NCI-H345 (cell line): Measurements from ENCODE around the gene SYT2.
"Not testable (repeated sequence)": the region's sequence is repeated elsewhere in the genome, so short reads cannot be mapped to it uniquely, and the experiment has no call there.

Source experiments
- DNase-seq: peaks from one replicate; lab custom pipeline; 2025; lab: John Stamatoyannopoulos, UW

SYT2 gene

DNA sequence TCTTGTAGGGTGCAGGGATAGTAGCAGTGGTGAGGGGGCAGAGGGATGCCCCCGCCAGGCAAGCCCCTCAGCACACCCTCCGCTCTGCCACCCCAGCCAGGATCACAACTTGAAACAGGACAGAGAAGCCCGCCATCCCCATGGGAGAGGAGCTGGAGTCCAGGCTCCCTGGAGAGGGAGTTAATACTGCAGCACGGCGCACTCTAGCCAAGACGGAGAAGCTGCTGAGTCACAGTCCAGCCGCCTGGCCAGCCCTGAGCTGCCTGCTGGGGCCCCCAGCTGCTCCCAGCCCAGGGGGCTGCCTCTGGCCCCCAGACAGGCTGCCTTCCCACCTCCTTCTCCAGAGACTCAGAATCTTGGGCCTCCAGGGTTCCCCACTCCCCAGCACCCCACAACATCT is 87.2 kb downstream of the SYT2 start:
- no peak for DNase-seq

DNA sequence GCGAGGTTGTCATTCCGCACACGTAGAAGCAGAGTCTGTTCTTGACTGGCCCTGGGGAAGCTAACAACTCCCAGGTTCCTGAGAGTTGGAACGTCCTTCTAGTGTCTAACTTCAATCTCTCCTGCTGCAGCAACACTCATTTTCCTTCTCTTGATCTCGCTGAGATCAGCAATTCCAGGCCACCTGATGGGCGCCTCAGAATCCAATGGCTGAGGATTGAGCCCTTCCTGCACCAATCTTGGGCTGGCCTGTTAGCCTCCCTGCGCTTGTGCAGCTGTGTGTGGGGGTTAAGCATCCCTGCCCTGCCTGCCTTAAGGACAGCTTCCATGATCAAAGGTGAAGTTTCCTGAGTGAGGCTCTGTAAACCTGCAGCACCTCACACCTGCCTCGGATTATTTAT is 87.9 kb downstream of the SYT2 start:
- DNase-seq = no peak

DNA sequence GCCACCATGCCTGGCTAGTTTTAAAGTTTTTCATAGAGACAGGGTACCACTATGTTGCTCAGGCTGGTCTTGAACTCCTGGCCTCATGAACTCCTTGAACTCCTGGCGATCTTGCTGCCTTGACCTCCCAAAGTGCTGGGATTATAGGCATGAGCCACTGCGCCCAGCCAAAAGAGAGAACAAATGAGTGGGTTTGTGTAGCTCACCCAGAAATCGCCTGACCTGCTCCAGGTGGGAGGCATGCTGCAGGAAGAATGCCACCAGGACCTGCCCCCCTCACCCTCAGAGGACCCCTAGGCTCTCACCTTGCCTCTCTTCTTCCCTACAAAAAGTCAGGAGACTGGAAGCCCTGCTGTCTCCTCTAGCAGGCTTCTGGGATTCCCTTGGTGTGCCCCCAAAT is 88.8 kb downstream of the SYT2 start:
- DNase-seq = no peak

DNA sequence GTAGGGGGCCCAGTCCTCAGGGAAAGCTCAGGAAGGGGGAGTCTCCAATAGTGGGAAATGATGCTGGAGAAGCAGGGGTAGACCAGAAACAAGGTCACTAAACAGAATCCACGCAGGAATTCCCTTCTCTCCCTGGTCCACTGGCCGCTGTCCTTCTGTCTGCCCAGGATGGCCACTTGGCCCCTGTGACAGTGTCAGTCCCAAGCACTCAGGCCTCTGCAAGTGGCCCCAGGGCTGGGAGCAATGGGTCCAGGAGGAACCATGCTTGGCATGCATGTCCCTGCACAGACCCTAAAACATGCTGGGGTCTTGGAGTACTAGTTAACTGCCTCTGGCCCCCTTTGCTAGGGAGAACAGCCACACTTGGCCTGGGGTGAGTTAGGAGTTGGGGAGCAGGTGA is 90.2 kb downstream of the SYT2 start:
- not testable (repeated sequence) for DNase-seq

DNA sequence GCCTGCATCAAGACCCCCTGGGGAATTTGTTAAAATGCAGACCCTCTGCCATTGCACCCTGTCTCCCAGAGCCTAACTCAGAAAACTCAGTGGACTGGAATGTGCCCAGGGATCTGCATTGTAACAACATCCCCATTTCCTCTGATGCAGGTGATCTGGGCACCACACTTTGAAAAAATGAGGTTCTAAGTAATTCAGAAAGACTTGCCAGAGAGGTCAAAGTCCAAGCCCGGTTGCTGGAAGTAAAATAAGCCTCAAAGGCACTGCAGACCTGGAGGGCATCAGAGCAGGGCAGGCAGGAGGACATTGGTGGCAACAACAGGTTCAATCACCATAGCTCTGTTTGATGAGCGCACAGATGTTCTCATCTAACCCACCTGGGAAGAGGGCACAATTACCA is 90.7 kb downstream of the SYT2 start:
- no peak for DNase-seq

DNA sequence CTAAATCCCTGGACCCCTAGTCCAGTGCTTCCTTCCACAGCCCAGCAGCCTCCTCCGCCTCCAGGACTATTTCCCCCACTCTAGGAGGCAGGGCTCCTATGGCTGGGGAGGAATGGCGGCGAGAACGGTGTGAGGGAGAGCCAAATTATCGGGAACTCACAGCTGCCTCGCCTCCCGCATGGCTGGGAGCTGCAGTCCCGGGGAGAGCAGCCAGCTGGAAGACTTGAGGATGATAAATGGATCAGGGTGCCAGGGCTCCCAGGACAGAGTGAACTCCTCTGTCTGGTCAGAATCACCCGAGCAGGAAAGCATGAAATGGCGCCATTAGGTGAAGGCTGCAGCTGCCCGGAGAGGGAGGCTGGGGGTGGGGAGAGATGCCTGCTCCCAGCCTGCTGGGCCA is 91.2 kb downstream of the SYT2 start:
- DNase-seq = not testable (repeated sequence)

DNA sequence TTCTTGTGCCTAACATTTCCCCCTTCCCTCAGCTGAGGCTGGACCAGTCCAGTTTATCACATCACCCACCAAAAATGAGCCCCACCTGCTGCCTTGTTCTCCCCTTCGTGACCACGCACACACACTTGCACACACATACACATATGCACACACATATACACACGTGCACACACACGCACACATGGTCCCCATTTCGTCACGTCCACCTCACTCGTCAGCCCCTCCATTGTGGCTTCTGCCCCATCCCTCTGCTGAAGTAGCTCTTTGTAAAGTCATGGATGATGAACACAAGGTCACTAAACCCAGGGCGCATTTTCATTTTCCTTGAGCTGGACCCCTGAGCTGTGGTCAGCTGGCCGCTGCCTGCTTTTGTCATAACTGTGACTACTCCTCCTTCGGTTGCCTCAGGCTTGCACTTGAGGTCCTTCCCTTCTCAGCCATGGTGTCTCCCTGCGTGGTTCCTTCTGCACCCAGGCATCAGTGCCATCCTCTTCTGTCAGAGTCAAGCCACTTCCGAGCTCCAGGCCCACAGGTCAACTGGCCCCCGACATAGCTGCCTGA is 93.8 kb downstream of the SYT2 start:
- DNase-seq = no peak

DNA sequence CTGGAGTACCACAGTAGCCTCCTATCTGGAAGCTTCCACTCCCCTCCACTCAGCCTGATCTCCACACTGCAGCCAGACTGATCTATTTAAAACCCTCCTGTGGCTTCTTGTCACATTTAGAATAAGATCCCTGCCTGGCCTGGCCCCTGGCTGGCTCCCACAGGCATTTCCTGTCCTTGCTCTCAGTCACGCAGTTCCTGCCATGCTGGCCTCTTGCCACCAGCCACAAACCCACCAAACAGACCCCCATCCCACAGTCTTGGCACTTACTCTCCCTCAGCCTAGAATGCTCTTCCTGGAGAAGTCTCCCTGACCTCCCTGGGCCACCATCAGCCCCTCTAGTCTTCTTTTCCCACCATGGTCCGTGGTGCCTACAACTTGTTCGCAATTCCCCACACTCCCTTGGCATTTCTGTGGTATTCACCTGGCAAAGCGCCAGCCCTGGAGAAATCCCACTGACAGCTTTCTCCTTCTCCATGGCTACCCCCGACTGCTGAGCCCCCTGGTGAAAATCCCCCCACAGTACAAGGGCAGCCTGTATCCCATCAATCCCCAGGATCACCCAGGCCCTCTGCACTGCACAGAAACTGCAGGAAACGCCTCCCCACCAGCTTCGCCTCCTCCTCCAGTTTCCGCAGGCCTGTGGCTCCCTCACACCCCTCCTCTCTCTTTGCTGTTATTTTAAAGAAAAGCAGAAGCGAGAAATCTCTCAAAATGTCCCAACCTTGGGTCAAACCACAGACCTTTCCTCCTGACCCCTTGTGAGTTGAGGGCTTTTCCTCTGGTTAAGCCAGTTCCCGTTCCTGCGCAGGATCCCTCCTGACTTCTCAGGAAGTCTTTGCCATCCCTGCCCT is 94.5 kb downstream of the SYT2 start:
- DNase-seq = no peak

DNA sequence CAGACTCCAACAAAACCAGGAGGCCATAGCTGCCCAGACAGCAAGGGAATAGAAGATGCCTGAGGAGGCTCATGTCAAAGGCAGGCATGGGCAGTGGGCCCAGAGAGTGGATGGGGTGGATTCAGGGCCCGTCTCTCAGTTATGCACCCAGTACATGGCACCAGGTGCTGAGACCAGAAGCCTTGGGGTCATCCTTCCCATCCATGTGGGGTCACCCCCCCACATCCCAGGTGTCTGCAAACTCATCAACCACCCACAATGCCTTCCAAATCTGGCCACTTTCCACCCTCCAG is 95.1 kb downstream of the SYT2 start:
- not testable (repeated sequence) for DNase-seq

DNA sequence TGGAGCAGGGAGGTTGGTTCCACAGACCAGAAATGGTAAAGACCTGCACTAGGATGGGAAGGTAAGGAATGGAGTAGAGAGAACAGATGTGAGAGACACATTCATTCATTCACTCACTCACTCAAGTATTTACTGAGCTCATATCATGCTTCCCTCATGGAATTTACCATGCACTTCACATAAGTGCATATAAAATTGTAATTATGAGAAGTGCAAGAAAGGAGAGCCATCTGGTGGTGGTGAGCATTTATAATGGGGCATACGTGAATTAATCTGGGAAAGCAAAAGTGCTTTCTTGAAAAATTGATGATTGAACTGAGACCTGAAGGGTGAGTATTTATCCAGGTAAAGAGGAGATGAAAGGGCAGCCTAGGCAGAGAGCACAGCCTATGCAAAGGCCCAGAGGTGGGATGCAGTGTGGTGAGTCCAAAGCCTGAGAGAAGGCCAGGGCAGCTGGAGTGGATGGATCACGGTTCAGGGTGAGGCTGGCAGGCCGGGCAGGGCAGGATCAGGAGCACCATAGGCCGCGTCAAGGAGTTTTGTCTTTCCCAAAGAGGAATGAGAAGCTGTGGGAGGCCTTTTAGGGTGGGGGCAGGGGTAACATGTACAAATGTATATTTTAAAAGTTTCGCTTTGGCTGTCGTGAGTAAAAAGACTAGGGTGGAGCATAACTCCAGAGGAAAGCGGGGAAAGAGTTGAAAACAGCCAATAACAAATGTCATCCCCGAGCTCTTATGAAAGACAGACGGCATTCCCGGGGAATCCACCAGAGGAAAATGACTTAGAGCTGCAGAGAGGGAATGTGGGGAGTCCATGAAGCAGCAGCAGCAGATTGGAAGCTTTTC is 95.7 kb downstream of the SYT2 start:
- not testable (repeated sequence) for DNase-seq

DNA sequence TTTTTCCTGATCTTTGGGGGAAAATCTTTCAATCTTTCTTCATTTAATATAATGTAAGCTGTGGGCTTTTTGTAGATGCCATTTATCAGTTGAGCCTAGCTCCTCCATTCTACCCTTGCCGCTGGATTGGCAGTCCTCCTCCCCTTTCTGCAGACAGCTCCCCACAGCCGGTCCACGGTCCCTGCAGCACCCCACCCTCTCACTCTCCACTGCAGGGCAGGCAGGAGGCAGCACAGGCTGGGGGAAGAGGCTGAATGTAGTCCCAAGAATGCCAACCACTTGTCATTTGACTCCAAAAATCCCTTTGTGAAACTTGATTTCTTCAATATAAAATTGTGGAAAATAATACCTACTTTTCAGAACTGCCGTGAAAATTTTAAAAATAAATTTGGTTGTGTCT is 96.7 kb downstream of the SYT2 start:
- DNase-seq = no peak

DNA sequence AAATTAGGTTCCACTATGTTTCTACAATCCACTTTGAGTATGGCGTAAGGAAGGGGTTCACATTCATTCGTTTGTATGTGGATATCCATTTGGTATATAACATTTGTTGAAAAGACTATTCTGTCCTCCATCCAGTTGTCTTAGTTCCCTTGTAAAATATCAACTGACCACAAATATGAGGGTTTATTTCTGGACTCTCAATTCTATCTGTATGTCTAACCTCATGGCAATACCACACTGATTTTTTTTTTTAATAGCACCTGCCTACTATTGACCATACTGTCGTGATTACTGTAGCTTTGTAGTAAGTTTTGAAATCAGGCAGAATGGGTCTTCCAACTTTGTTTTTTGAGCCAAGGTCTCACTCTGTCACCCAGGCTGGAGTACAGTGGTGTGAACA is 98.2 kb downstream of the SYT2 start:
- DNase-seq = not testable (repeated sequence)

DNA sequence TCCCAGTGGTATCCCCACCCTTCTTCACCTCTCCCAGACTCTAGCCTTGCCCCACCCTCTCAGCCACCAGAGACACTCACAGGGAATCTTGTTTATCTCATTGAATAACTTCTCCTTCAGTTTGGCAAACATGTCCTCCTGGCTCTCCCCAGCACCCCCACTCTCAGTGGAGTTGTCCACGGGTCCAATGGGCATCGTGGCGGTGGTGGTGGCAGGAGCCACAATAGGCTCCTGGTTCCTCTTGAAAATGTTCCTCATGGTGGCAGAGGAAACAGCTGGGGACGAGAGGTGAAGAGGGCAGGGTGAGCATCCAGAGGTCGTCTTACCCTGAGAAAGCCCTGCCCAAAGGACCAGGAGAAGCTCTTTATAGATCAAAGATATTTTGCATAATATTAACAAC is 104.7 kb downstream of the SYT2 start:
- no peak for DNase-seq

DNA sequence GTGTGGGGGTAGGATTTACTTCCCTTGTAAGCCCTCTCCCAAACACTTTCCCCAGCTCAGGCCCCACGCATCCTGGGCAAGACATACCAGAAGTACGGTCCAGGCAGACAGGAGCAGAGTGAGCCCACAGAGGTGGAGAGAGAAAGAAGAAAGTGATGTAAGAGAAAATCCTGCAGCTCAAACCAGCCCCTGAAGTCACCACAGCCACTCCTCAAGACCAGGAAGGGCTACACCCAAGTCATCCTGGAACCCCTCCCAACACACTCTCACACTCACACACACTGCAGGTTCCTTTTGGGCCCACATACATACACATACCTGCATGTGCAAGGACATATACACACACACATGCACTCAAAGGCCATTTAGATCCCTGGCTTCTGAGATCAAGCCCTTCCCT is 106.8 kb downstream of the SYT2 start:
- DNase-seq = no peak

DNA sequence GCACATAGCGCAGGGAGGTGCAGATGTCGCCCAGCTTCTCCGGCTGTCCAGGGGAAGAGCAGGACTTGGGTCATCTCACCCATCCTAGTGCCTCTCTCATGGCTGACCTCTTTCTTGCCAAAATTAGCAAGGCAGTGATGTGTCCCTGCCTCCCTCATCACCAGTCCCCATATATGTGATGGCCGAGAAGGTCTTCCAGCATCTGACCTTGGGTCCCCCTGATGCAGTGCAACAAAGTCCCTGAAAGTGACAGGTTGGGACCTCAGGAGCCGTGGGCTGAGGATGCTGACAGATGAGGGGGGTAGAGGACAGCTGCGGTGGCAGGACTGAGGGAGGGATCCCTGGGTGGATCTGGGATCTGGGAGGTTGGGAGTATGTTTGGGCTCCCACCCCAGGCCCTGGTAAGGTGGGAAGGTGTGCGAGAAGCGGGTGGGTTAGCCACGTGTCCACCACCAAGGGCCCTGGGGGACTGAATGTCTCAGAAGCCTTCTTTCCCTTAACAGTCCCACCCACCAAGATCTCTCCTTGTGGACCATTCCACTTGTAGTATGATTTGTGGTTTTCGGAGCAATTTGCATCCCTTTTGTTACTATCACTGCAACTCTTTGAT is 109.7 kb downstream of the SYT2 start:
- no peak for DNase-seq

DNA sequence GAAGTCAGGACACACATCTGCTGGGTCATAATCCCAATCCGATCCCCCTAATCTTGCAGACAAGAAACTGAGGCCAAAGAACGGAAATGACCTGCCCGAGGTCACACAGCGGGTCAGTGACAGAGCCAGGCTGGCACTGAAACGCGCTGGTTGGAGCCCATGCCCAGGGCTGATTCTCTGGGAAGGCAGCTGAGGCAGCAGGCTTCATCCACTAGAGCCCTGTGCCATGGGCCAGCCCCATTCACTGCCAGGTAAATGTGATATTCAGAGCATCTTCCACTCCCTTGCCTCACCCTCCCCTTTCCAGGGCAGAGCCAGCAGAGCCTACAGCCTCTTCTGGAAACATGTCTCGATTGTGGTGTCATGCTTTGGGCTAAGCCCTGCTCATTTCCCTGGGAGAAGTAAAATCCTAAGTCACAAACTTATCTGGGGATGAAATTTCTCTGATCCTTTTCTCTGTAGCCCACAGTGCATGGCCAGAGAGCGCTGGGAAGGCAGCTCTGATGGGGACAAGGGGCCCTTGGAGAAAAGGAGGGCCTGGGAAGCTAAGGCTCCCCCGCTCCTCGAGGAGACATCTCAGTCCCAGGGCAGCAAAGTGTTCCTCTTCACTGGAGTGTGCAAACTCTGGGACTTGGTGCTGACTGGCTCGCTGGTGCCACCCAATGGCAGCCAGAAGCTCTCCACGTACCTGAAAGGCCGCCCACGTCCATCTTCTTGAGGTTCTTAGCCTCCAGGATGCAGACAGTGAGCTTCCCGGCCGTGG is 110.4 kb downstream of the SYT2 start:
- peak; percentile 22 for DNase-seq

DNA sequence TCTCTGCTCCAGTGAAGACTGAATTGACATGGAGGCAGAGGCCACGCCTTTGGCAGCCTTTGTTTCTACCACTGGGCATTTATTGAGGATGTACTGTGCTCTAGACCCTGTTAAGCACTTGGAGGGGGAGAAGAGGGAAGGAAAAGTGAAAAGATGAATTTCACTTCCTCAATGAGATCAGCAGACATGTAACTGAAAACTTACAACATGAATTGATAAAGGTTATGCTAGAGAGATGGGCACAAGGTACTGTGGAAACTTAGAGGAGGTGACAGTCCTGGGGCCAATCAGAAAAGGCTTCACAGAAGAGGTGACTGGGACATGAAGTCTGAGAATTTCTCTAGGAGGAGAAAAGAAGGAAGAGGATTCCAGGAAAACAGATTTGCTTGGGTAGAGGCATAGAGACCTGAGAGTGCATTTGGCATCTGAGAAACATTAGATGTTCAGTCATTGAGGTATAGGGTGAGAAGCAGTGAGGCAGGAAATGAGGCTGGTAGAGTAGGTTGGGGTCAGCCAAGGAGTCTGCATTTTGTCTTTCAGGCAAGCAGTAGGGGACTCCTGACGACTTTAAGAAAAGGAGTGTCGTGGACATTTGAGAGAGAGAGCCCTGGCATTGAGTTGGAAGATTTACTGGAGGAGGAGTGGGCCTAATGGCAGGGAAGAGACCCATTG is 113.0 kb downstream of the SYT2 start:
- no peak for DNase-seq

DNA sequence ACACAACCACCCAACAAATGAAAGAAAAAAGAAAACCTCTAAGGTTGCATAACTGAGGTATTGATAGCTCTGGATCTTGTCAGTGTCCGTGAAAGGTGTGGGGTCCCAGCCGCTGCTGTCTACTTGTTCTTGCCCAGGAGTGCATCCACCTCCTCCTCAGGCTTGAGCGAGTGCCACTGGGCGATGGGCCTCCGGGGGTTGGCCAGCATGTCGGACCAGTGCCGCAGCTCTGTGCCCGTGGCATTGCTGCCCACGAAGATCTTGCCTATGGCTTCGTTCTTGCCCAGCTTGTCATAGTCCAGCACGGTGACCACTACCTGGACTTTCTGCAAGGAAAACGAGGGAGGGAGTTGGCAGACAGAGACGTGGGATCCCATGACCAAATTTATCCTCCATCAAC is 113.6 kb downstream of the SYT2 start:
- no peak for DNase-seq

DNA sequence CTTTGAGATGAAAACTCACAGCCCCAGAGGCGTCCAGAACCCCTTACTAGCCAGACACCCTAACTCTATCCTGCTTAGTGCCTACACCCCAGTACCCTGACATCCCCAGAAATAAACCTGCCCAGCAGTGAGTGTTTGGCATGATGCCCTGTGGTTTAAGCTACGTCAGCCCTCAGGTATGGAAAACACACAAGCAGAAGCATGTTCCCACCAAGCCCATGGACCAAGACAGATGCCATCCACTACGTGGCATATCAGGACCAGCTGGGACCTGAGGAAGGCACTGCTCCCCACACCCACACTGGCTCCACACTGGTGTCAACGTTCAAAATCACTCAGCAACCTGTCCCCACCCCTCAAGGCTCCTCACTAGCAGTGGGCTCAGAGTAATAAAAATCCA is 116.4 kb downstream of the SYT2 start:
- DNase-seq = no peak

DNA sequence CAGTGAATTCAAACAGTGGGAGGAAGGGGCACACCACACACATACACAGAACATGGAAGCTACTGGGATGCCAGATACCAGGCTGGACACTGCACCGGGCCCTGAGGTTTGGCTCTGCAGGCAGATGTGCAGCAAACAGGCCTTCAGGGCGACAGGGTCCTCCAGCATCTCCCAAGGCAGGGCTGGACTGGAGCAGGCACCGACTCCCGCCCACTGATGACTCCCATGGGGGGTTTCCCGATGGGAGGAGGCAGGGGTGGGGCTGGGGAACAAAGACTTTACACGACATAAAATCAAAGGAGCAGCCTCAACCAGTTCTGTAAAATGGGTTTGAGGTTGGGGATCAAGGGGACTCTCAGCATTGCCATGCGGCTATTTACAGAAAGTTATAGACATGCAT is 118.1 kb downstream of the SYT2 start:
- DNase-seq = no peak

DNA sequence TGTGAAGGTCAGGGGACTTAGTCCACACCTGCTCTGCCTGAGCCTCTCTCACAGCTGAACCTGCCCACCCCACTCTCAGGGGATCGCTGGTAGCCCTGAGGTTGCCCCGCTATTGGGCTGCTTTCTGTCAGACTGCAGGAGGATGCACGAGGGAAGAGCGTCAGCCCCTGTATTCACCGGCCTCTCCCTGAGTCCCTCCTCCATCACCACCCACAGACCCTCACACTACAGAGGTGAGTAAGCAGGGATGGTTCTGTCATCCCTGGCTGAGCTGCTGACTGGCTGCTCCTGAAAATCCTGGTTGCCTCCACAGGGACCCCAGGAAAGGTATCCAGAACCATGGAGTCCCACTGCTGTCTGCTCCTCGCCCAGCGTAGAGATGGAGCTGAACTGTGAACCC is 118.7 kb downstream of the SYT2 start:
- no peak for DNase-seq
